ENCODE data around the gene WEE1.

DNA sequence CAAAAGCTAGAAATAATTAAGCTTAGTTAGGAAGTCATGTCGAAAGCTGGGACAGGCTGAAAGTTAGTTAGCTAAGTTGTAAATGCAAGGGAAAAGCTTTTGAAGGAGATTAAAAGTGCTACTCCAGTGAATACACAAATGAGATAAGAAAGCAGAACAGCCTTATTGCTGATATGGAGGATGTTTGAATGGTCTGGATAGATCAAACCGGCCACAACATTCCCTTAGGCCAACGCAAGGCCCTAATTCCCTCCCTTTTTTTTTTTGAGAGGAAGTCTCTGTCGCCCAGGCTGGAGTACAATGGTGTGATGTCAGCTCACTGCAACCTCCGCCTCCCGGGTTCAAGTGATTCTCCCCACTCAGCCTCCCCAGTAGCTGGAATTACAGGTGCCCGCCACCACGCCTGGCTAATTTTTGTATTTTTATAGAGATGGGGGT is 23.3 kb upstream of the WEE1 start:
- TF ChIP-seq, protein P1, sequence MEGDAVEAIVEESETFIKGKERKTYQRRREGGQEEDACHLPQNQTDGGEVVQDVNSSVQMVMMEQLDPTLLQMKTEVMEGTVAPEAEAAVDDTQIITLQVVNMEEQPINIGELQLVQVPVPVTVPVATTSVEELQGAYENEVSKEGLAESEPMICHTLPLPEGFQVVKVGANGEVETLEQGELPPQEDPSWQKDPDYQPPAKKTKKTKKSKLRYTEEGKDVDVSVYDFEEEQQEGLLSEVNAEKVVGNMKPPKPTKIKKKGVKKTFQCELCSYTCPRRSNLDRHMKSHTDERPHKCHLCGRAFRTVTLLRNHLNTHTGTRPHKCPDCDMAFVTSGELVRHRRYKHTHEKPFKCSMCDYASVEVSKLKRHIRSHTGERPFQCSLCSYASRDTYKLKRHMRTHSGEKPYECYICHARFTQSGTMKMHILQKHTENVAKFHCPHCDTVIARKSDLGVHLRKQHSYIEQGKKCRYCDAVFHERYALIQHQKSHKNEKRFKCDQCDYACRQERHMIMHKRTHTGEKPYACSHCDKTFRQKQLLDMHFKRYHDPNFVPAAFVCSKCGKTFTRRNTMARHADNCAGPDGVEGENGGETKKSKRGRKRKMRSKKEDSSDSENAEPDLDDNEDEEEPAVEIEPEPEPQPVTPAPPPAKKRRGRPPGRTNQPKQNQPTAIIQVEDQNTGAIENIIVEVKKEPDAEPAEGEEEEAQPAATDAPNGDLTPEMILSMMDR (IDR thresholded peaks at IDR 0.05) = no peak
- TF ChIP-seq POLR2A (IDR thresholded peaks at IDR 0.05) (no peak), EP300 (IDR thresholded peaks at IDR 0.05) (no peak)
